Cerebellar cortex (tissue), 1 donor: ENCODE measurements around the gene MIA.
"Not testable (repeated sequence)": the region's sequence is repeated elsewhere in the genome, so short reads cannot be mapped to it uniquely, and the experiment has no call there.

Experiments
- DNase-seq: peaks from one replicate; pipeline ENCODE4 v3.0.0-alpha.2; 2015; ENCODE audit warnings: low spot score

The MIA gene

DNA sequence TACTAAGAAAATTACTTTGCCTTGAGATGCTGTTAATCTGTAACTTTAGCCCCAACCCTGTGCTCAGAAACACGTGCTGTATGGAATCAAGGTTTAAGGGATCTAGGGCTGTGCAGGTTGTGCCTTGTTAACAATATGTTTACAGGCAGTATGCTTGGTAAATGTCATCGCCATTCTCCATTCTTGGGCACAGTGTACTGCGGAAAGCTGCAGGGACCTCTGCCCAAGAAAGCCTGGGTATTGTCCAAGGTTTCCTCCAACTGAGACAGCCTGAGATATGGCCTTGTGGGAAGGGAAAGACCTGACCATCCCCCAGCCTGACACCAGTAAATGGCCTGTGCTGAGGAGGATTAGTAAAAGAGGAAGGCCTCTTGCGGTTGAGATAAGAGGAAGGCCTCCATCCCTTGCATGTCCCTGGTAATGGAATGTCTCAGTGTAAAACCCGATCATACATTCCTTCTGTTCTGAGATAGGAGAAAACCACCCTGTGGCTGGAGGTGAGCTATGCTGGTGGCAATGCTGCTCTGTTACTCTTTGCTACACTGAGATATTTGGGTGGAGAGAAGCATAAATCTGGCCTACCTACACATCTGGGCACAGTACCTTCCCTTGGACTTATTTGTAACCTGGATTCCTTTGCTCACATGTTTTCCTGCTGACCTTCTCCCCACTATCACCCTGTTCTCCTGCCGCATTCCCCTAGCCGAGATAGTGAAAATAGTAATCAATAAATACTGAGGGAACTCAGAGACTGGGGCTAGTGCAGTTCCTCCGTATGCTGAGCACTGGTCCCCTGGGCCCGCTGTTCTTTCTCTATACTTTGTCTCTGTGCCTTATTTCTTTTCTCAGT lies 47.6 kb downstream of the MIA start:
- DNase-seq = not testable (repeated sequence)

DNA sequence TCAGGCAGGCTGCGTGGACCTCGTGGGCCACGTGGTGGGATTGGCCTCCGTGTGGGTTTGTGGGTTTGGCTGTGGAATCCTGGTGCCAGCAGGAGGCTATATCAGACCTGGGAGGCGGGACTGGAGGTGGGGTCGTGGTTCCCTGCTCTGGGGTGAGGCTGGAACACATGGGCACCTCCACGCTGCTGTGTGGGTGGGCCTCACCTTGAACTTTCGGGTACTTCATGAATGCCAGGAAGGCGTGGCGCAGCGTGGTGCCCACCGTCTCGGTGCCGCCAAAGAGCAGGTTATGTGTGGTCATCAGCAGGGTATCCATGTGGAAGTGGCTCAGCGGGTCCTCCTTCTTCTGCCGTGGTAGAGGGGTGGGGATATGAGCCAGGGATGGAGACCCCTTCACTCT lies 49.6 kb downstream of the MIA start:
- DNase-seq = not testable (repeated sequence)

GRCh38 chr19:40825460-40826095 lies 50.3 kb downstream of the MIA start:
- DNase-seq = not testable (repeated sequence)

DNA sequence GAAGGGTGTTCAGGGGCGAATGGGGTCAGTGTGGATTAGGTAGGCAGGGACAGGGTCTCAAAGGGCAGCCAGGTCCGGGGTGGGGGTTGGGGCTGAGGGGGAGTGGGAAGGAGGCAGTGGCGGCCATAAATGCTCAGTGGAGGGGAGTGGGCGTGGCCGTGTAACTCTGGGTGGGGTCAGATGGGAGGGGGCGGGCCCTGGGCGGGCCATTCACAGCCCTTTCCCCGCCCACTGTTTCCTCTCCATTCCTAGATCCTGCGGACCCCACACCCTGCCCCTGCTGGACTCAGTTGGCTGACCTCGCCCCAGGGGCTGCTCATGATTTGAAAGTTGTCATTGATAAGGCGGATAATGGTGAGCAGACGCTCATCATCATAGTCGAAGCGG lies 51.0 kb downstream of the MIA start:
- DNase-seq = not testable (repeated sequence)

DNA sequence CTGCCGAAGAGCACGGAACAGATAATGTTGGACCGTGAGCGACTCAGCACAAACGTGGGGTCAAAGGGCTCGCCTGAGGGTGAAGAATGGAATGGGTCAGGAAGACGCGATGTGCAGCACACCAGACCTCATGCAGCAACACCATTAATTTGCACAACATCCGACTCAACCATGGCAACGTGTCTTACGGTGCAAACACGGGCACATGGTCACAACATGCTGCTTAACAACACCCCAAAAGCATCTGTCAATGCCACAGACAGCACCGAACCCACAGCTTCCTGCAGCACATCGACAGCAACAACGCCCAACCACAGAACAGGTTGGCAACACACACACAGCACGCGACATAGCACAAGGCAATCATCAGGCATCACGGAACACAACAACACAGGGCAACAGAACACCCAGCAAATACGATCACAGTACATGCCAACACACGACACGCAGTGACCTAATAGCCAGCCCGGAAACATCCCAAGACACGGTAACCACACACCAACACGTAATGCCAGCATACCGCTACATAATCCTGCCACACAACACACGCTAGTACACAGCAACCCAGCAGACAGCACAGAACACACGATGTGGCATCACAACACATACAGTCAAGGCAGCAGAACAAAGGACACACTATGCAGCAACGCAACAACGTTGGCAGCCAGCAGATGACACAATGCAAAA lies 51.5 kb downstream of the MIA start:
- DNase-seq = not testable (repeated sequence)
